ENCODE data around the gene TRIM39.
A peak's percentile ranks its signal among the peaks of the same experiment; 100 is the strongest.
"Not testable (repeated sequence)": the region's sequence is repeated elsewhere in the genome, so short reads cannot be mapped to it uniquely, and the experiment has no call there.

Gene TRIM39

DNA sequence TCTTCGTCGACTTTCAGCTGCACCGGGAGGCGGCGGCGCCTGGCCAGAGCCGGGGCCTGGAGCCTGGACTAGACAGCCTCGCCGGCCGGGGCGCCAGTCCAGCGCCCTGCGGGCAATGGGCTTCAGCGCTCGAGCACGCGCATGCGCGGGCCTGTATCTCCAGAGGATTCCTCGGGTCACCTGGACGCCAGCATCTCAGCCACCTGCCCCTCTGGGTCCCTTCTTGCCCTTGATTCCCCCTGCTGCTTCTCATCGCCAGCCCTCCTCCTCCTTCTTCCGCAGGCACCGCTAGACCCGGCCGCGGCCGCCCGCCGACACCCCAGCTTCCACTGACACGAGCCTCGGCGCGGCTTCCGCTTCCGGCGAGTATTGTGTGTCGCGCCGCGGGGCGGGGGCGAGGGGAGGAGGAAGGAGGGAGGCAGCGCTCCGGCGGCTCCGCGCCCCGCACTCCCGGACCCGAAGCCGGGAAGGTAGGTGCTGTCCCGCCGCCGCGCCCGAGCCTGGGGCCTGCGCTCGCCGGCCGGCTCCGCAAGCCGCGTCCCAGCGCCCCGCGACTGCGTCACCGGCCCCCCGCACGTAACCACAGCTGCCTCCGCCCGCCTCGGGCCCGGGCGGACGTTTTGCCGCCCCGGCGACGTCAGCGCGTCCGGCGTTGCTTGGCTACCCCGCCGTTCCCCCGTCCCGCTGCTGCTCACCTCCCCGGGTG, at the start of gene TRIM39:
Gene TRIM39, plus strand, starts transcription at position 402 of the 706 bp plus-strand sequence. CDS start 2,391 bp downstream, outside the sequence.
- DNase-seq (ENCODE audit: low spot score), result peak; percentile 96

GRCh38 chr6:30280988-30281387, 45.7 kb upstream of the TRIM39 start:
- not testable (repeated sequence) for DNase-seq (ENCODE audit: low spot score)

DNA sequence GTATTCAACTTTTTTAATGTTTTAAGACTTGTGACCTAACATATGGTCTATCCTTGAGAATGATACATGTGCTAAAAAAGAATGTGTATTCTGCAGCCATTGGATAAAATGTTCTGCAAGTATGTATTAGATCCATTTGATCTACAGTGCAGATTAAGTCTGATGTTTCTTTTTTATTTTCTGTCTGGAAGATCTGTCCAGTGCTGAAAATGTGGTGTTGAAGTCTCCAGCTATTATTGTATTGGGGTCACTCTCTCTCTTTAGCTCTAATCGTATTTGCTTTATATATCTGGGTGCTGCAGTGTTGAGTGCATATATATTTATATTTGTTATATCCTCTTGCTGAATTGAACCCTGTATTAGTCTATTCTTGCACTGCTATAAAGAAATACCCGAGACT, 44.2 kb upstream of the TRIM39 start:
- DNase-seq (ENCODE audit: low spot score), result no peak

DNA sequence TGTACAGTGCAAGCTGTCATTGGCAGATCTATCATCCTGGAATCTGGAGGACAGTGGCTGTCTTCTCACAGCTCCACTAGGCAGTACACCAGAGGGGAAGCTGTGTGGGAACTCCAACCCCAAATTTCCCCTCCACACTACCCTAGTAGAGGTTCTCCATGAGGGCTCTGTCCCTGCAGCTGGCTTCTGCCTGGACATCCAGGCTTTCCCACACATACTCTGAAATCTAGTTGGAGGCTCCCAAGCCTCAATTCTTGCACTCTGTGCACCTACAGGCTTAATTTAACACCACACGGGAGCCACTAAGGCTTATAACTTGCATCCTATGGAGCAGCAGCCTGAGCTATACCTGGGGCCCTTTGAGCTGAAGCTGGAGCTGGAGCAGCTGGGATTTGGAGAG, 43.0 kb upstream of the TRIM39 start:
- peak; percentile 1 for DNase-seq (ENCODE audit: low spot score)

DNA sequence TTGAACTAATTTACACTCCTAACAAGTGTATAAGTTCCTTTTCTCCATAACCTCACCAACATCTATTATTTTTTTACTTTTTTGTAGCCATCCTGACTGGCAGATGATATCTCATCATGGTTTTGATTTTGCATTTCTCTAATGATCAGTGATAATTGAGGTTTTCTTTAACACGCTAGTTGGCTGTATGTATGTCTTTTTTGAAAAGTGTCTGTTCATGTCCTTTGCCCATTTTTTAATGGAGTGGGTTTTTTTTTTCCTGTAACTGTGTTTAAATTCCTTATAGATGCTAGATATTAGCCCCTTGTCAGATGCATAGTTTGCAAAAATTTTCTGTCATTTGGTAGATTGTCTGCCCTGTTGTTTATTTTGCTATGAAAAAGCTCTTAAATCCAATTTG, 39.6 kb upstream of the TRIM39 start:
- DNase-seq (ENCODE audit: low spot score), result no peak

DNA sequence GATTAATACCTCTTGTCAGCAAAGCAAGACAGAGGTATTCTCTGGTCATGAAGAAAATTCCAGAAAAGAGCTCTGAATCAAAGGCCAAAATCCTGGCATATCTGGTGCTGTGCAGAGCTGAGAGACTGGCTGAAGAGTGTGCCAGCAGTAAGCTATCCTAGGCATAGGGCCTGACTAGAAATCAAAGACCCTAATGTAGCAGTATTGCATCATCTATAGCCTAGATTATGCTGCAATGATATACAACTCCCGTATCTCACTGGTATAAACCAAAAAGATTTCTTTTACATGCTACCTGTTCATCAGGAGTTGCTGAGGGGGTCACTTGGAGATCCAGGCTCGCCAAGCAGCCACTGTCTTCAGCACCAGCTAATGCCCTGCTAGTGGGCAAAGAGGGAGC, 30.9 kb upstream of the TRIM39 start:
- no peak for DNase-seq (ENCODE audit: low spot score)

DNA sequence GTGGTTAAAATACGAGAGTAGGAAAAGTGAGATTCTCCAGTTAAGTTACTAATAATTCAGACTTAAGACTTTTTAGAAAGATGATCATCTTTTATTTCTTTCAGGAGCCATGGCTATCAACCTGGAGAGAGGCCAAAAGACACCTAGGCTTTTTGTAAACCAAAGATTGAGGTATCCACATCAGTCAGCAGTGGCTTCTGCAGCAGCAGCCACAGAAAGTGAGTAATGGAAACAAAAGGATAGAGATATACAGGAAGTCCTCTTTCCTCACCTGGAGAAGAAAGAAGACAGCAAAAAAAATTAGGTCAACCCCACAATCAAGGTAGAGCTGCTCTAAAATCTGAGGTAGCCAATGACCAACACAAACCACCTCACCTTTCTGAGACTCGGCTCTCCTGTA, 22.7 kb upstream of the TRIM39 start:
- no peak for DNase-seq (ENCODE audit: low spot score)

DNA sequence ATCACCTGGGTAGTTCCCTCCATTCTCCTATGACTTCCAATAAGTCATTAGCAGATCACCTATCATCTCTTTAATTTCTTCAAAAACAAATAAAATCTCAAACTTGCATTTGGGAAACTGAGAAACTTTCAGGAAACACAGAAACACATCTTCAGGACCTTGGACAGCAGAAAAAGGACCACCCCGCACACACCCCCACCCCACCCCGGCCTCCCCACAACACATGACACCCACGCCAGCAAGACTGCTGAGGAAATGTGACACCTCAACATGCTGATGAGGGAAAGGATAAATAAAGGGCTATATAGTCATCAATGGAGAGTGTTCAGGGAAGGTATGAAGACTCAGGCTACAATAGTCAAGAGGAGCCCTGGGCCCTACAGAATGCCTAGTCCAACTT, 15.6 kb upstream of the TRIM39 start:
- no peak for DNase-seq (ENCODE audit: low spot score)

DNA sequence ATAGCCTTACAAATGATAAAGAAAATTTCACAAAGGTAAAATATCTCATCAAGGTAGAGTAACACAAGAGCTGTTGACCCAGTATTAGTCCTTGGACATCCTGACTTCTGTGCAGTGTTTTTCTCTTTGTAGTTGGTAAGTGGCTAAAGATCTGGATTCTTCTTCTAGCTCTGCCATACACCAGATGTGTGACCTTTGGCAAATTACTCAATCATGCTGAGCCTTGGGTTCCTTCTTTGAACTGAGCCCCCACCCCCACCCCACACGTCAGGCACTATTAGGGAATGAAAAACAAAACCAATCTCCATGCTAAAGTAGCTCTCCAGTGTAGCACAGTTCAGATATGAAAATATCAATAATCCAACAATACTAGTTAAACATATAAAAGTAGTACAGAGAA, 15.1 kb upstream of the TRIM39 start:
- DNase-seq (ENCODE audit: low spot score), result no peak

GRCh38 chr6:30312266-30312665, 14.5 kb upstream of the TRIM39 start:
- no peak for DNase-seq (ENCODE audit: low spot score)

GRCh38 chr6:30312676-30313321, 13.9 kb upstream of the TRIM39 start:
- DNase-seq (ENCODE audit: low spot score), result no peak

- DNase-seq (ENCODE audit: low spot score), result no peak
Measured at GRCh38 chr6:30315156-30315555, 11.6 kb upstream of the TRIM39 start.

DNA sequence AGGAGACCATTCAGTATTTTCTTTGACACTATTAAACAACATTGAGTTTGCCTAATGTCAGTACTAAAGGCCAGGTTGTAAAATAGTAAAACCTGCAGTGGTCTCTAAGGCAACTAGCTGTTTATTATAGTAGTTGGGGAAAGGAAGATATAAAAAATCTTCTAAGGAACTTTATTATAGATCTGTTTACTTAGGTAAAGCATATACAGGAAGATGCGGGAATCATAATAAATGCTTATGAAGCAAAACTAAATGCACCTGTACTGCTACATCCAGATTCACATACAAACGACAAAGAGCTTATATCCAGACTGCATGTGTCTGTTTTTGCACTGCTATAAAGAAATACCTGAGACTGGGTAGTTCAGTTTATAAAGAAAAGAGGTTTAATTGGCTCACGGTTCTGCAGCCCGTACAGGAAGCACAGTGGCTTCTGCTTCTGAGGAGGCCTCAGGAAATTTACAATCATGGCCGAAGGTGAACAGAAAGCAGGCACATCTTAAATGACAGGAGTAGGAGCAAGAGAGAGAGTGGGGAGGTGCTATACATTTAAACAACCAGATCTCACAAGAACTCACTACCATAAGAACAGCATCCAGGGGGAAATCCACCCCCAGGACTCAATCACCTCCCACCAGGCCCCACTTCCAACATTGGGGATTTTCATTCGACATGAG, 8.7 kb upstream of the TRIM39 start:
- DNase-seq (ENCODE audit: low spot score), result no peak

- no peak for DNase-seq (ENCODE audit: low spot score)
Measured at GRCh38 chr6:30319146-30319835, 7.4 kb upstream of the TRIM39 start.

GRCh38 chr6:30321692-30322388, 4.9 kb upstream of the TRIM39 start:
- DNase-seq (ENCODE audit: low spot score), result no peak

DNA sequence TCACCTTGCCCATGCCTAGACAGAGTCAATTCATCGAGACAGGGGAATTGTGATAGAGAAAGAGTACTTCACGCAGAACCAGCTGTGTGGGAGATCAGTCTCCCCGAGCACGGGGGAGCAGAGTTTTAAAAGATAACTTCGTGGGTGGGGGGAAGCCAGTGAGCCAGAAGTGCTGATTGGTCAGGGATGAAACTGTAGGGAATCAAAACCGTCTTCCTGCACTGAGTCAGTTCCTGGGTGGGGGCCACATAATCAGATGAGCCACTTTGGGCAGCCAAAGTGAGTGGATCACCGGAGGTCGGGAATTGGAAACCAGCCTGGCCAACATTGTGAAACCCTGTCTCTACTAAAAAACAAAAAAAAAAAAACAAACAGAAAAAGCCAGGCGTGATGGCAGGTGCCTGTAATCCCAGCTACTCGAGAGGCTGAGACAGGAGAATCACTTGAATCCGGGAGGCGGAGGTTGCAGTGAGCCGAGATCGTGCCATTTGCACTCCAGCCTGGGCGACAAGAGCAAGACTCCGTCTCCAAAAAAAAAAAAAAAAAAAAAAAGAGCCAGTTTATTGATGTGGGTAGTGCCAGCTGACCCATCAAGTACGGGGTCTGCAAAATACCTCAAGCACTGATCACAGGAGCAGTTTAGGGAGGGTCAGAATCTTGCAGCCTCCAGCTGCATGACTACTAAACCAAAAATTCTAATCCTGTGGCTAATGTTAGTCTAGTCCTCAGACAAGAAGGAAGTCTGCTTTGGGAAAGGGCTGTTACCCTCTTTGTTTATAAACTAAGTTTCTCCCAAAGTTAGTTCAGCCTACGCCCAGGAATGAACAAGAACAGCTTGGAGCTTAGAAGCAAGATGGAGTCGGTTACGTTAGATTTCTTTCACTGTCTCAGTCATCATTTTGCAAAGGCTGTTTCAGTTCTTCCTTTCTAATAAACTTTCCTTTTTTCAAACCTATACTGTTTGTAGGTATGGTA, 3.9 kb upstream of the TRIM39 start:
- DNase-seq (ENCODE audit: low spot score), result peak; percentile 12

GRCh38 chr6:30323806-30324205, 2.9 kb upstream of the TRIM39 start:
- DNase-seq (ENCODE audit: low spot score), result no peak

GRCh38 chr6:30325150-30325872, 1.4 kb upstream of the TRIM39 start:
- DNase-seq (ENCODE audit: low spot score), result peak; percentile 70

GRCh38 chr6:30325873-30326525, 728 bp upstream of the TRIM39 start:
- no peak for DNase-seq (ENCODE audit: low spot score)

Data from AG20443 (cell line).